Activated T-cell treated with anti-CD3 and anti-CD28 coated beads, Interleukin-2, amount 50 U/mL, for 24 hours (primary cell): Measurements from ENCODE around the gene SRRM3.
"Not testable (repeated sequence)": the region's sequence is repeated elsewhere in the genome, so short reads cannot be mapped to it uniquely, and the experiment has no call there.

ENCODE experiments used
- DNase-seq: peaks from one replicate; pipeline ENCODE4 v3.0.0-alpha.2; 2020
- H3K27ac Mint-ChIP-seq: 2 replicates; pipeline ENCODE4 v1.8.0; 2020; ENCODE audit warnings: mild to moderate bottlenecking, mixed read lengths
- H3K27me3 Mint-ChIP-seq: 2 replicates; pipeline ENCODE4 v1.8.0; 2020; ENCODE audit warnings: mixed read lengths
- H3K36me3 Mint-ChIP-seq: 2 replicates; pipeline ENCODE4 v1.8.0; 2020; ENCODE audit warnings: low read depth, mixed read lengths
- H3K4me1 Mint-ChIP-seq: 2 replicates; pipeline ENCODE4 v1.8.0; 2020; ENCODE audit warnings: low read depth, mixed read lengths
- H3K4me3 Mint-ChIP-seq: 2 replicates; pipeline ENCODE4 v1.8.0; 2020; ENCODE audit warnings: mild to moderate bottlenecking, moderate library complexity, mixed read lengths
- H3K9me3 Mint-ChIP-seq: 2 replicates; pipeline ENCODE4 v1.8.0; 2020; ENCODE audit warnings: mixed read lengths

Gene SRRM3

GRCh38 chr7:76329479-76329878, 127.8 kb downstream of the SRRM3 start:
- no peak for DNase-seq
- Mint-ChIP-seq H3K27ac (peak overlapping the region; percentile 35), H3K4me3 (no peak overlapping the region), H3K27me3 (no peaks in the 10 kb centered on the region), H3K9me3 (no peaks in the 10 kb centered on the region), H3K4me1 (peaks cover 48% of the 10 kb centered on the region), H3K36me3 (peaks cover 93% of the 10 kb centered on the region)

DNA sequence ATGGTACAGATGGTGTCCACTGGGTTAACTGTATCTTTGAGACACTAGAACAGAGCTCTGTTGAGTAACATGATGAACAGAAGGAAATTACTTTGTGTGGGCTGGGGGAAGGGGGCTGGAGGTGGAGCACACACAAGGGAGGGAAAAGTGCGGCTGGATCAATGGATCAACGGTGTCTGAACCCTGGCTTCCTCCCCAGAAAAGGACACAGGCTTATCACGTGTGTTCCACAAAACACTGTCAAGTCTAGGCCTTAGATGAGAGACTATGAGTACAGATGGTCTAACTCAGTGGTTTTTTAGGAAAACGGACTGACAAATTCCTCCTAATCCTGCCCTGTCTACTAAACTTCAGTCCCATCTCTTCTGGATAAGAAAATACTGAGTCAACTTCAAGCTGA, 128.6 kb downstream of the SRRM3 start:
- Mint-ChIP-seq H3K27me3 (no peaks in the 10 kb centered on the region), H3K36me3 (peaks cover 89% of the 10 kb centered on the region), H3K4me3 (no peak overlapping the region), H3K27ac (peak overlapping the region; percentile 6), H3K4me1 (peaks cover 49% of the 10 kb centered on the region), H3K9me3 (no peaks in the 10 kb centered on the region)
- no peak for DNase-seq

GRCh38 chr7:76330673-76331072, 129.0 kb downstream of the SRRM3 start:
- DNase-seq = no peak
- Mint-ChIP-seq H3K36me3 (peaks cover 89% of the 10 kb centered on the region), H3K27ac (peak overlapping the region; percentile 6), H3K4me3 (no peak overlapping the region), H3K4me1 (peaks cover 51% of the 10 kb centered on the region), H3K27me3 (no peaks in the 10 kb centered on the region), H3K9me3 (no peaks in the 10 kb centered on the region)

DNA sequence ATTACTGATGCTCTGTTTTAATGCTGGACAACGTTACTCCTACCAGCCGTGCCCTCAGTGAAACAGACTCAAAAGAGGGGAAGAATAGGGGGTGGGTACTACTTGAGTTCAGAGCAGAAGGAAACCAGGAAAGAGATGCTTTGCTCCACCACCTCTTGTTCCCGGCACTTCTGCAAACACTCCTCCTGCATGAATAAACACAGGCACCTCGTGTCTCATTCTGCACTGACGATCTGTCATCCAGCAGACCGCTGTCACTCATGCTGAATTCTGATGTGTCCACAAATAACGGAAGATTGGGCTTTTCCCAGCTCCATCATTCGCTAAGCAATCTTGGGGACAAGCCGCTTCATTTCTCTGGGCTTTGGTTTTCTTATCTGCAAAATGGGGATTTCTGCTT, 130.4 kb downstream of the SRRM3 start:
- Mint-ChIP-seq H3K27me3 (no peaks in the 10 kb centered on the region), H3K9me3 (no peaks in the 10 kb centered on the region), H3K4me3 (no peak overlapping the region), H3K27ac (peak overlapping the region; percentile 66), H3K36me3 (peaks cover 87% of the 10 kb centered on the region), H3K4me1 (peaks cover 58% of the 10 kb centered on the region)
- DNase-seq = peak; percentile 7

DNA sequence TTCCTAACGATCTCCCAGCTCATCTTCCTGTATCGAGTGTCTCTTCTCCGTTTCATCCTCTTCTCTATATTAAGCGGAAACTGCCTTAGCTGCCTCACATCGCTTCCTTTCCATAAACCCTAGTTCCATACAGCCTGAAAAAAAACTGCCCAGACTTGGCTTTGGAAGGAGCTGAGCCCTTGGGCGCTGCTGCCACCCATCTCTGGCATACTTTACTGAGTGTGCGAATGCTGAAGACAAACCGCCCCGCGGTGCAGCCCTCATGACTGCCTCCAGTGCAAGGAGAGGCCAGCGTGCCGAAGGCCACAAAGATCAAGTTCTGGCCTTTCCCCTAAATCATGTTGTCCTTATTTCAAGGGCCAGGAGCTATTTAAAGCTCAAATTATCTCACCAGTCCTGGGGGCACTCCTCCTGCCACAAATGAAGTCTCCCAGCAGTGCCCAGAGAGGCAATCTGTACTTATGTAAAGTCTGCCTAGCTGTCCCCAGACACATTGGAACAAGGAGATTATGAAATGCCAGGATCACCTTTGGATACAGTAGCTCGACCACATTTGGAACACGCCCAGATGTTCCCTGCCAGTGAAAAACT, 131.9 kb downstream of the SRRM3 start:
- no peak for DNase-seq
- Mint-ChIP-seq H3K36me3 (peaks cover 88% of the 10 kb centered on the region), H3K4me3 (no peak overlapping the region), H3K9me3 (no peaks in the 10 kb centered on the region), H3K4me1 (peaks cover 59% of the 10 kb centered on the region), H3K27ac (peak overlapping the region; percentile 22), H3K27me3 (no peaks in the 10 kb centered on the region)

DNA sequence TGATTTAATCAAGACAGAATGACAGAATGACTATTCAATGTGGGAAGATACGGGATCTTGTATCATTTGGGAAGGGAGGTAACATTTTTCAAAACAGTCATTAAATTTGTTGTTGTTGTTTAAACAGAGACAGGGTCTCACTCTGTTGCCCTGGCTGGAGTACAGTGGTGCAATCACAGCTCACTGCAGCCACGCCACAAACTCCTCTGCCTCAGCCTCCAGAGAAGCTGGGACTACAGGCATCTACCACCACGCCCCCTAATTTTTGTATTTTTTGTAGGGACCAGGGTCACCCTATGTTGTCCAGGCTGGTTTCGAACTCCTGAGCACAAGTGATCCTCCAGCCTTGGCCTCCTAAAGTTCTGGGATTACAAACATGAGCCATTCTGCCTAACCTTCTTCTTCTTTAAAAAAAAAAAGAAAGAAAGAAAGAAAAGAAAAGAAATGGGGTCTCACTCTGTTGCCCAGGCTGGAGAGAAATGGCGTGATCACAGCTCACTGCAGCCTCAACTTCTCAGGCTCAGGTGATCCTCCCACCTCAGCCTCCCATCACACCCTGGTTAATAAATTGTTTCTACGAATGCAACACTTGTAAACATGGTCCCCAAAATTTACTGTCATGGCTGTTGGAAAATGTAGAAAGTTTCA, 132.7 kb downstream of the SRRM3 start:
- Mint-ChIP-seq H3K4me1 (peaks cover 53% of the 10 kb centered on the region), H3K36me3 (peaks cover 87% of the 10 kb centered on the region), H3K27ac (no peak overlapping the region), H3K9me3 (no peaks in the 10 kb centered on the region), H3K27me3 (no peaks in the 10 kb centered on the region), H3K4me3 (no peak overlapping the region)
- DNase-seq = no peak

GRCh38 chr7:76335417-76335816, 133.7 kb downstream of the SRRM3 start:
- H3K4me1 Mint-ChIP-seq = peaks cover 54% of the 10 kb centered on the region
- H3K36me3 Mint-ChIP-seq = peaks cover 87% of the 10 kb centered on the region
- DNase-seq, H3K4me3 Mint-ChIP-seq, H3K9me3 Mint-ChIP-seq, H3K27me3 Mint-ChIP-seq: not testable (repeated sequence)
- peak overlapping the region; percentile 58 for H3K27ac Mint-ChIP-seq

DNA sequence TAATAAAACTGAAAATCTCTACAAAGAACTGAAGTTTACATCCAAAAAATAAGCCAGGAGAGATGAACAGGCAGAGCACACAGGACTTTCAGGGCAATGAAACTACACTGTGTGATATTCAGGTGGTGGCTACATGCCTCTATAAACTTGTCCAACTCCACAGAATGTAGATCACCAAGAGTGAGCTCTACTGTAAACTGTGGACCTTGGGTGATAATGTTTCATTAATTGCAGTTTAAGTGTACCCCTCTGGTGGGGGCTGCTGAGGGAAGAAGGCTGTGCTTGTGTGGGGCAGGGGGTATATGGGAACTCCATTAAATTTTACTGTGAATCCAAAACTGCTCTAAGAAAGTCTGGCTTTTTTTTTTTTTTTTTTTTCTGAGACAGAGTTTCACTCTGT, 134.4 kb downstream of the SRRM3 start:
- Mint-ChIP-seq H3K27ac (peak overlapping the region; percentile 58), H3K4me1 (peaks cover 57% of the 10 kb centered on the region), H3K9me3 (no peaks in the 10 kb centered on the region)

More for the DNA sequence above, 134.4 kb downstream of the SRRM3 start:
- Mint-ChIP-seq H3K36me3 (peaks cover 89% of the 10 kb centered on the region), H3K4me3 (no peak overlapping the region), H3K27me3 (no peaks in the 10 kb centered on the region)
- DNase-seq = no peak
